HCT116 (cell line): ENCODE results near the gene SEMA3F.

Experiments
- CBX3 ChIP-seq: IDR thresholded peaks from 2 replicates; pipeline ENCODE4 v1.6.1; 2012; ENCODE audit warnings: low read depth
- CEBPB ChIP-seq: IDR thresholded peaks from 2 replicates; pipeline ENCODE4 v1.6.1; 2012; ENCODE audit warnings: low read depth
- CTCF ChIP-seq, 3 experiments: fragments of 200-600 bp in 1 of 3; sonication (generic) in 1 of 3; IDR thresholded peaks in 2 of 3; conservative IDR thresholded peaks in 1 of 3; 2 replicates each; pipeline ENCODE4 v1.5.1; 2012 to 2017; ENCODE audit warnings: low read depth in 2 of 3, low read length in 2 of 3, antibody characterized with exemption in 1 of 3, borderline replicate concordance in 1 of 3, control low read depth in 1 of 3, mild to moderate bottlenecking in 1 of 3, mixed read lengths in 1 of 3, mixed run types in 1 of 3, moderate library complexity in 1 of 3; ENCODE audit not compliant: insufficient read depth in 1 of 3
- ELF1 ChIP-seq: IDR thresholded peaks from 2 replicates; pipeline ENCODE4 v1.6.1; 2012; ENCODE audit warnings: low read depth, borderline replicate concordance
- EZH2 ChIP-seq: fragments of 200-600 bp; sonication (generic); IDR thresholded peaks from 2 replicates; pipeline ENCODE4 v1.6.1; 2017; ENCODE audit warnings: antibody characterized with exemption, mixed run types
- EZH2phosphoT487 ChIP-seq: fragments of 200-600 bp; IDR thresholded peaks from 2 replicates; pipeline ENCODE4 v1.6.1; 2018; ENCODE audit warnings: antibody characterized with exemption, borderline replicate concordance
- POLR2A ChIP-seq: IDR thresholded peaks from 2 replicates; pipeline ENCODE4 v1.7.0; 2011; ENCODE audit warnings: borderline replicate concordance; ENCODE audit not compliant: insufficient read depth, insufficient read length; ENCODE audit errors: extremely low read depth
- POLR2AphosphoS5 ChIP-seq: IDR thresholded peaks from 2 replicates; pipeline ENCODE4 v1.6.1; 2011; ENCODE audit warnings: mild to moderate bottlenecking, low read depth, low read length, moderate library complexity
- SIN3A ChIP-seq: IDR thresholded peaks from 2 replicates; pipeline ENCODE4 v1.6.1; 2012; ENCODE audit warnings: low read depth
- SP1 ChIP-seq: IDR thresholded peaks from 2 replicates; pipeline ENCODE4 v1.6.1; 2012; ENCODE audit warnings: low read depth
- YY1 ChIP-seq: IDR thresholded peaks from 2 replicates; pipeline ENCODE4 v1.6.1; 2011; ENCODE audit warnings: low read length, low read depth, moderate library complexity, mild to moderate bottlenecking; ENCODE audit not compliant: insufficient replicate concordance; ENCODE audit errors: extremely low read depth
- ZNF274 ChIP-seq: fragments of 200-500 bp; sonication (Bioruptor generic); IDR thresholded peaks from 2 replicates; pipeline ENCODE4 v1.6.1; 2014; ENCODE audit warnings: mild to moderate bottlenecking, low read depth, low read length, inconsistent platforms
- TF ChIP-seq, protein P1 (sequence below): IDR thresholded peaks from 2 replicates; pipeline ENCODE4 v1.6.1; 2011; ENCODE audit warnings: mild to moderate bottlenecking, low read length, moderate library complexity; ENCODE audit not compliant: insufficient replicate concordance; ENCODE audit errors: extremely low read depth
- TF ChIP-seq, protein P2 (sequence below): IDR thresholded peaks from 2 replicates; pipeline ENCODE4 v1.6.1; 2012

GRCh38 chr3:50122071-50122470 lies 33.1 kb upstream of the SEMA3F start:
- no peak for TF ChIP-seq CEBPB
- no peak for TF ChIP-seq CTCF (IDR thresholded peaks at IDR 0.05 in 2 of 3, conservative IDR thresholded peaks at IDR 0.05 in 1 of 3; ENCODE audit: borderline replicate concordance in 1 of 3, insufficient read depth in 1 of 3, low read depth in 2 of 3, low read length in 2 of 3)
- TF ChIP-seq CBX3 = no peak
- no peak for TF ChIP-seq ZNF274
- TF ChIP-seq POLR2A = no peak
- TF ChIP-seq YY1 = no peak
- no peak for TF ChIP-seq EZH2
- TF ChIP-seq, protein P1, sequence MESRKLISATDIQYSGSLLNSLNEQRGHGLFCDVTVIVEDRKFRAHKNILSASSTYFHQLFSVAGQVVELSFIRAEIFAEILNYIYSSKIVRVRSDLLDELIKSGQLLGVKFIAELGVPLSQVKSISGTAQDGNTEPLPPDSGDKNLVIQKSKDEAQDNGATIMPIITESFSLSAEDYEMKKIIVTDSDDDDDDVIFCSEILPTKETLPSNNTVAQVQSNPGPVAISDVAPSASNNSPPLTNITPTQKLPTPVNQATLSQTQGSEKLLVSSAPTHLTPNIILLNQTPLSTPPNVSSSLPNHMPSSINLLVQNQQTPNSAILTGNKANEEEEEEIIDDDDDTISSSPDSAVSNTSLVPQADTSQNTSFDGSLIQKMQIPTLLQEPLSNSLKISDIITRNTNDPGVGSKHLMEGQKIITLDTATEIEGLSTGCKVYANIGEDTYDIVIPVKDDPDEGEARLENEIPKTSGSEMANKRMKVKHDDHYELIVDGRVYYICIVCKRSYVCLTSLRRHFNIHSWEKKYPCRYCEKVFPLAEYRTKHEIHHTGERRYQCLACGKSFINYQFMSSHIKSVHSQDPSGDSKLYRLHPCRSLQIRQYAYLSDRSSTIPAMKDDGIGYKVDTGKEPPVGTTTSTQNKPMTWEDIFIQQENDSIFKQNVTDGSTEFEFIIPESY = no peak
- TF ChIP-seq ELF1 = no peak
- no peak for TF ChIP-seq SIN3A
- no peak for TF ChIP-seq POLR2AphosphoS5
- no peak for TF ChIP-seq SP1
- TF ChIP-seq, protein P2, sequence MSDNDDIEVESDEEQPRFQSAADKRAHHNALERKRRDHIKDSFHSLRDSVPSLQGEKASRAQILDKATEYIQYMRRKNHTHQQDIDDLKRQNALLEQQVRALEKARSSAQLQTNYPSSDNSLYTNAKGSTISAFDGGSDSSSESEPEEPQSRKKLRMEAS = no peak
- no peak for TF ChIP-seq EZH2phosphoT487
